OCI-LY3 (cell line): Measurements from ENCODE around the gene GFRA1.

Experiments used
- CTCF ChIP-seq: fragments of 200-600, 300-600 bp; sonication (generic); IDR thresholded peaks from 2 replicates; pipeline ENCODE4 v1.5.1; 2014; ENCODE audit warnings: antibody characterized with exemption, low read length, low read depth
- EZH2phosphoT487 ChIP-seq: fragments of 200-600 bp; shearing (Covaris generic); IDR thresholded peaks from 2 replicates; pipeline ENCODE4 v1.6.1; 2018; ENCODE audit warnings: antibody characterized with exemption, mixed run types, low read depth

GRCh38 chr10:116260599-116260998 is 12.4 kb downstream of the GFRA1 start:
- TF ChIP-seq CTCF (no peak), EZH2phosphoT487 (no peak)
